CD14-positive monocyte (primary cell): ENCODE results near the gene LIN9. TPM values are rescaled to one million over a fixed set of nuclear protein-coding genes. Genes with fewer than 3 reads are reported as not detected.

Source experiments
- DNase-seq, 3 donors: peaks; one replicate each; pipeline ENCODE4 v3.0.0-alpha.2; 2011 to 2022
- H2AFZ ChIP-seq: 2 replicates; pipeline ENCODE4 v1.6.0; 2012; ENCODE audit warnings: mild to moderate bottlenecking, low read depth, low read length, inconsistent platforms; ENCODE audit not compliant: insufficient read depth, poor library complexity, severe bottlenecking
- H3K27ac ChIP-seq, 2 donors: 1 replicate in 1 of 2; 2 replicates in 1 of 2; pipeline ENCODE4 v1.5.1; 2012 to 2013; ENCODE audit warnings: low read length in 2 of 2, control low read depth in 1 of 2, inconsistent platforms in 1 of 2, low read depth in 1 of 2, mild to moderate bottlenecking in 1 of 2
- H3K27me3 ChIP-seq, 2 donors: one replicate each; pipeline versions ENCODE4 v1.6.0 to v1.6.1; 2011 to 2013; ENCODE audit warnings: low read length in 2 of 2; ENCODE audit not compliant: control insufficient read depth in 2 of 2, insufficient read depth in 2 of 2
- H3K36me3 ChIP-seq, 2 donors: replicated peaks in 1 of 2; 1 replicate in 1 of 2; 2 replicates in 1 of 2; pipeline versions ENCODE4 v1.5.1 to v1.6.1; 2012 to 2013; ENCODE audit warnings: low read length in 2 of 2, control low read depth in 1 of 2, inconsistent platforms in 1 of 2, mild to moderate bottlenecking in 1 of 2; ENCODE audit not compliant: insufficient read depth in 2 of 2, control insufficient read depth in 1 of 2
- H3K4me1 ChIP-seq, 2 donors: 1 replicate in 1 of 2; 2 replicates in 1 of 2; pipeline versions ENCODE4 v1.5.1 to v1.6.1; 2012 to 2013; ENCODE audit warnings: low read length in 2 of 2, control low read depth in 1 of 2, inconsistent platforms in 1 of 2, mild to moderate bottlenecking in 1 of 2, moderate library complexity in 1 of 2; ENCODE audit not compliant: insufficient read depth in 2 of 2, control insufficient read depth in 1 of 2
- H3K4me2 ChIP-seq: replicated peaks from 2 replicates; pipeline ENCODE3; 2012; ENCODE audit warnings: low read length, moderate library complexity, mild to moderate bottlenecking; ENCODE audit not compliant: poor library complexity, severe bottlenecking; ENCODE audit errors: extremely low read depth
- H3K4me3 ChIP-seq, 3 experiments: fragments of 200-600 bp in 1 of 3; sonication (generic) in 1 of 3; replicated peaks in 1 of 3; 1 replicate in 2 of 3; 2 replicates in 1 of 3; pipeline ENCODE4 v1.5.1; 2011 to 2013; ENCODE audit warnings: low read length in 3 of 3, mild to moderate bottlenecking in 3 of 3, control low read depth in 2 of 3, low read depth in 2 of 3, inconsistent platforms in 1 of 3, moderate library complexity in 1 of 3
- H3K79me2 ChIP-seq: 2 replicates; pipeline ENCODE4 v1.6.0; 2012; ENCODE audit warnings: mild to moderate bottlenecking, control low read depth, inconsistent platforms, low read length, moderate library complexity; ENCODE audit not compliant: insufficient read depth
- H3K9ac ChIP-seq: 2 replicates; pipeline ENCODE4 v1.6.0; 2017; ENCODE audit warnings: low read length, mild to moderate bottlenecking; ENCODE audit not compliant: insufficient read depth, poor library complexity, severe bottlenecking
- H3K9me3 ChIP-seq, 2 donors: replicated peaks in 1 of 2; 1 replicate in 1 of 2; 2 replicates in 1 of 2; pipeline versions ENCODE4 v1.5.1 to v1.6.1; 2012 to 2013; ENCODE audit warnings: low read length in 2 of 2, control low read depth in 1 of 2; ENCODE audit not compliant: control insufficient read depth in 1 of 2, insufficient read depth in 1 of 2
- H4K20me1 ChIP-seq: 2 replicates; pipeline ENCODE4 v1.6.0; 2012; ENCODE audit warnings: mild to moderate bottlenecking, low read length, control low read depth, moderate library complexity; ENCODE audit not compliant: insufficient read depth
- H3K27ac Mint-ChIP-seq, 7 donors: one replicate each; pipeline ENCODE4 v1.8.0; 2020; ENCODE audit warnings: mild to moderate bottlenecking in 7 of 7, mixed read lengths in 7 of 7, moderate library complexity in 6 of 7, inconsistent platforms in 2 of 7
- H3K27me3 Mint-ChIP-seq, 3 donors: one replicate each; pipeline ENCODE4 v1.8.0; 2021 to 2022; ENCODE audit warnings: low read depth in 3 of 3, mild to moderate bottlenecking in 3 of 3, mixed read lengths in 3 of 3, moderate library complexity in 3 of 3, inconsistent platforms in 1 of 3
- H3K36me3 Mint-ChIP-seq, 2 donors: one replicate each; pipeline ENCODE4 v1.8.0; 2020; ENCODE audit warnings: mixed read lengths in 2 of 2, inconsistent platforms in 1 of 2, mild to moderate bottlenecking in 1 of 2
- H3K4me1 Mint-ChIP-seq: one replicate; pipeline ENCODE4 v1.8.0; 2020; ENCODE audit warnings: mild to moderate bottlenecking, mixed read lengths
- H3K4me3 Mint-ChIP-seq, 2 donors: one replicate each; pipeline ENCODE4 v1.8.0; 2020; ENCODE audit warnings: mild to moderate bottlenecking in 2 of 2, mixed read lengths in 2 of 2, moderate library complexity in 1 of 2
- H3K9me3 Mint-ChIP-seq, 7 donors: one replicate each; pipeline ENCODE4 v1.8.0; 2020 to 2022; ENCODE audit warnings: mixed read lengths in 7 of 7, mild to moderate bottlenecking in 6 of 7, moderate library complexity in 6 of 7, inconsistent platforms in 2 of 7
- WGBS: methylation state at CpG from one replicate; pipeline ENCODE4 v1.1.5; 2013; ENCODE audit warnings: missing lambda C conversion rate; ENCODE audit not compliant: insufficient coverage; 5-methylcytosine and 5-hydroxymethylcytosine counted together
- intact Hi-C, 2 donors: fragments of 100-400 bp; cut with micrococcal nuclease; formaldehyde crosslinking; loops; one replicate each; pipeline versions ENCODE4 v1.15.0 to v1.15.1; 2023
- polyA plus RNA-seq, 3 donors: library from polyadenylated mRNA; depleted of rRNA in 1 of 3; unstranded in 2 of 3; stranded (reverse) in 1 of 3; fragments of 300-500 nt in 2 of 3; fragments of >200 nt in 1 of 3; fragmentation: Illumina TruSeq in 2 of 3; gene quantifications; 1 replicate in 2 of 3; 2 replicates in 1 of 3; pipeline ENCODE4 v1.2.3, GENCODE V29; 2012 to 2021
- TF ChIP-seq, protein P1 (sequence below): fragments of 200-600 bp; IDR thresholded peaks from one replicate; pipeline ENCODE4 v1.8.0; 2022; ENCODE audit warnings: antibody characterized with exemption, mild to moderate bottlenecking

LIN9 gene
- polyA plus RNA-seq, 3 donors, result 0.56 to 1.3 (median 0.76) TPM

DNA sequence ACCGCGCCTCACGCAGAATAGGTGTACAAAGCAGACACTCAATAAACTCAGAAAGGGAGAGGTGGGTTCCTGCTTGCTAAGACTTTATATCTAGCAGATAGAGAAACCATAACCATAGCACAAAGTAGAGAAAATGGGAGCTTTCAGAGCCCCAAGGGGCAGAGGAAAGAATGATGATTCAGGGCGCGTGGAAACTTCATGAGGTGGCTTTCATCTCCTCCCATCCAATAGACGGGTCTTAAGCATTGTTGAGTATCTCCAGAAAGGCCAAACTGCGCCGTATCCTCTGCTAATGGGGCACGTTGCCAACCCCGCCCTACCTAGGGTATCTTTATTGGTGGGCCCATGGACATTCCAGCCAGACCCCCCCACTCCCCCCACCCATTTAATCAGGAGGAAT lies 86.3 kb downstream of the LIN9 start:
- Histone ChIP-seq H3K79me2 (no peaks in the 10 kb centered on the region), H3K4me1 (peaks cover 4 to 8% of the 10 kb centered on the region in 2 donors), H3K9me3 (no peaks in the 10 kb centered on the region), H3K4me3 (no peak overlapping the region), H3K4me2 (no peak overlapping the region), H3K9ac (no peak overlapping the region), H3K27me3 (peaks cover 19 to 32% of the 10 kb centered on the region in 2 donors), H3K36me3 (no peaks in the 10 kb centered on the region), H2AFZ (no peak overlapping the region), H4K20me1 (no peaks in the 10 kb centered on the region), H3K27ac (no peak overlapping the region)
- Mint-ChIP-seq H3K27me3 (peaks cover 34 to 49% (median 37%) of the 10 kb centered on the region in 3 donors), H3K4me1 (peaks cover 8% of the 10 kb centered on the region), H3K36me3 (peaks cover 15% of the 10 kb centered on the region in 2 donors), H3K9me3 (peaks cover 0 to 4% (median 0%) of the 10 kb centered on the region in 7 donors), H3K4me3 (peak overlapping the region in 1 of 2 donors; percentile 75), H3K27ac (no peak overlapping the region)
- DNase-seq, result no peak
- 91% methylated on average over 7 of the region's 10 CpGs for WGBS
- TF ChIP-seq, protein P1, sequence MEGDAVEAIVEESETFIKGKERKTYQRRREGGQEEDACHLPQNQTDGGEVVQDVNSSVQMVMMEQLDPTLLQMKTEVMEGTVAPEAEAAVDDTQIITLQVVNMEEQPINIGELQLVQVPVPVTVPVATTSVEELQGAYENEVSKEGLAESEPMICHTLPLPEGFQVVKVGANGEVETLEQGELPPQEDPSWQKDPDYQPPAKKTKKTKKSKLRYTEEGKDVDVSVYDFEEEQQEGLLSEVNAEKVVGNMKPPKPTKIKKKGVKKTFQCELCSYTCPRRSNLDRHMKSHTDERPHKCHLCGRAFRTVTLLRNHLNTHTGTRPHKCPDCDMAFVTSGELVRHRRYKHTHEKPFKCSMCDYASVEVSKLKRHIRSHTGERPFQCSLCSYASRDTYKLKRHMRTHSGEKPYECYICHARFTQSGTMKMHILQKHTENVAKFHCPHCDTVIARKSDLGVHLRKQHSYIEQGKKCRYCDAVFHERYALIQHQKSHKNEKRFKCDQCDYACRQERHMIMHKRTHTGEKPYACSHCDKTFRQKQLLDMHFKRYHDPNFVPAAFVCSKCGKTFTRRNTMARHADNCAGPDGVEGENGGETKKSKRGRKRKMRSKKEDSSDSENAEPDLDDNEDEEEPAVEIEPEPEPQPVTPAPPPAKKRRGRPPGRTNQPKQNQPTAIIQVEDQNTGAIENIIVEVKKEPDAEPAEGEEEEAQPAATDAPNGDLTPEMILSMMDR, result no peak
- intact Hi-C loops, result no loop called here

DNA sequence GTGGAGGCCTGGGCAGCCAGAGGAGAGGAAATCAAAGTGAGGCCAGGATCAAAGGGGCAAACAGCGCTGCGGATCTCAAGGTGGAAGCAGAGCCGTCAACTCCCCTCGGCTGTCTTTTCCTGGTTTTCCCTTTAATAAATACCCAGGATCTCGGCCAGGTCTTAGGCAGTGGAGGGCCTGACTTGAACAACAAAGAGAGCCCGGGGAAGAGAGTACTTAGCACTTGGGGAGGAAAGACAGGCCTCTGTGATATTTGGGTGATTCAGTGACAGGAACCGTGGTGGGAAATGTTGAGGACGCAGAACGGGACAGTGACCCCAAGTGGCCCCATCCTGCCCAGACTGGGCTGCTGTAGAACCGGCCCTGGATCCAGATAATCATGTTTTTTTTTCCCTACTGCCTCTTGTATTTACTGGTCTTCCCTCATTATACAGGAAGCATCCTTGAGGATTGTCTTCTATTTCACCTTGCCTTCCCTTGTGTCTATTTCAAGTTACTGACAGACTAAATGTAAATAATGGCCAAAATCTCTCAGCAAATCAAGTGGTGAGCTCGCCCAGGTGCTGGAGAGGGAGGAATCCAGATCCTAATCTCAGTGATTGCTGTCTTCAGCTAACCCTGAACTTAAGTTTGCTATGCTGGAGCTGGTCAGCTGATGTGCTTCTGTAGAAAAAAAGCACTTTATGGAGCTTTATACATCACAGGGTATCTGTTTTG lies 88.3 kb downstream of the LIN9 start:
- H3K27me3 Mint-ChIP-seq, result peaks cover 34 to 50% (median 35%) of the 10 kb centered on the region in 3 donors
- TF ChIP-seq, protein P1, result no peak
- H3K4me3 Mint-ChIP-seq, result peak overlapping the region in 1 of 2 donors; percentile 34
- H3K4me1 Mint-ChIP-seq, result peaks cover 8% of the 10 kb centered on the region
- H3K36me3 ChIP-seq, result no peaks in the 10 kb centered on the region
- H3K4me3 ChIP-seq, result no peak overlapping the region
- intact Hi-C loops, result no loop called here
- H3K79me2 ChIP-seq, result no peaks in the 10 kb centered on the region
- H3K4me1 ChIP-seq, result peaks cover 4 to 8% of the 10 kb centered on the region in 2 donors
- no peak overlapping the region for H3K9ac ChIP-seq
- DNase-seq, result no peak
- H3K4me2 ChIP-seq, result no peak overlapping the region
- H3K9me3 Mint-ChIP-seq, result peaks cover 0 to 4% (median 0%) of the 10 kb centered on the region in 7 donors
- H3K27ac Mint-ChIP-seq, result no peak overlapping the region
- H3K36me3 Mint-ChIP-seq, result peaks cover 9 to 10% of the 10 kb centered on the region in 2 donors
- no peaks in the 10 kb centered on the region for H3K9me3 ChIP-seq
- H3K27me3 ChIP-seq, result peaks cover 19 to 32% of the 10 kb centered on the region in 2 donors
- 79% methylated on average over 6 of the region's 11 CpGs for WGBS
- no peak overlapping the region for H3K27ac ChIP-seq
- no peaks in the 10 kb centered on the region for H4K20me1 ChIP-seq
- H2AFZ ChIP-seq, result no peak overlapping the region
